ENCODE data around the gene CADM2.
A peak's percentile ranks its signal among the peaks of the same experiment; 100 is the strongest.

The CADM2 gene

DNA sequence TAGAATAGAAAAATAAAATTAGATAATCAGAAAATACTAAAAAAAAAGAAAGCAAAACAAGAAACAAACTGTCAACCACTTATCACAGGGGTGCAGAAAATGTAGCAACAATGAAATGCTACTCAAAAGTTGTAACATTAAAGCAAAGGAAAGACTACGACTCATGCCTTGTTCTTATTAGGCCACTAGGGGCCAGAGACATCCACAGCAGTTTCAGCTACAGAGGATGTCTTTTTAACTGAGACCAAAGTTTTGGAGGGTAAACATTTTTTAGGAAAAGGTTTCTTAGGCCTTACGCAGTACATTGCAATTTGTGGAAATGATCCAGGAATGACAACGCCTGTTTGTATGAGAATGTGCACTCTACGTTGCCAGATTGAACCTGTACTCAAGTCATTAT, 15.4 kb upstream of the CADM2 start:
- ChIA-PET CTCF (interaction anchor here (0.7 kb wide), 1 partner anchor 832 kb away, joined by 3 read pairs; no protein-coding TSS in a partner anchor), POLR2A (no interaction called here)
- no peaks in the 10 kb centered on the region for H3K4me1 ChIP-seq (ENCODE audit: control insufficient read depth, insufficient read depth, low read length)
- H3K4me3 ChIP-seq (ENCODE audit: low read depth, low read length), result no peak overlapping the region
- H3K27ac ChIP-seq (ENCODE audit: extremely low read depth, low read depth, low read length), result no peak overlapping the region
- TF ChIP-seq ZNF639 (tag by site-specific recombination; IDR thresholded peaks at IDR 0.05) (no peak), PRDM1 (tag by site-specific recombination; IDR thresholded peaks at IDR 0.05) (no peak), KLF10 (tag by site-specific recombination; IDR thresholded peaks at IDR 0.05) (no peak), ZNF701 (tag by site-specific recombination; IDR thresholded peaks at IDR 0.05) (no peak), ZNF24 (tag by site-specific recombination; IDR thresholded peaks at IDR 0.05) (no peak), ZNF211 (tag by site-specific recombination; IDR thresholded peaks at IDR 0.05; ENCODE audit: low read depth) (no peak), ZNF843 (tag by site-specific recombination; IDR thresholded peaks at IDR 0.05) (no peak), ZBTB21 (tag by site-specific recombination; IDR thresholded peaks at IDR 0.05) (no peak), REPIN1 (tag by site-specific recombination; IDR thresholded peaks at IDR 0.05; ENCODE audit: low read depth) (no peak), GLIS1 (tag by site-specific recombination; IDR thresholded peaks at IDR 0.05) (no peak), ZNF184 (tag by site-specific recombination; IDR thresholded peaks at IDR 0.05) (no peak), MYNN (tag by site-specific recombination; IDR thresholded peaks at IDR 0.05; ENCODE audit: borderline replicate concordance) (no peak), ZNF280C (tag by site-specific recombination; IDR thresholded peaks at IDR 0.05) (no peak), ZNF792 (tag by site-specific recombination; IDR thresholded peaks at IDR 0.05) (no peak), ZNF513 (tag by site-specific recombination; IDR thresholded peaks at IDR 0.05) (no peak), ZNF48 (tag by site-specific recombination; IDR thresholded peaks at IDR 0.05) (no peak)
- TF ChIP-seq, protein P1, sequence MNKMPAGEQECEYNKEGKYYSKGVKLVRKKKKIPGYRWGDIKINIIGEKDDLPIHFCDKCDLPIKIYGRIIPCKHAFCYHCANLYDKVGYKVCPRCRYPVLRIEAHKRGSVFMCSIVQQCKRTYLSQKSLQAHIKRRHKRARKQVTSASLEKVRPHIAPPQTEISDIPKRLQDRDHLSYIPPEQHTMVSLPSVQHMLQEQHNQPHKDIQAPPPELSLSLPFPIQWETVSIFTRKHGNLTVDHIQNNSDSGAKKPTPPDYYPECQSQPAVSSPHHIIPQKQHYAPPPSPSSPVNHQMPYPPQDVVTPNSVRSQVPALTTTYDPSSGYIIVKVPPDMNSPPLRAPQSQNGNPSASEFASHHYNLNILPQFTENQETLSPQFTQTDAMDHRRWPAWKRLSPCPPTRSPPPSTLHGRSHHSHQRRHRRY (tag by site-specific recombination; IDR thresholded peaks at IDR 0.05), result no peak
- TF ChIP-seq, protein P2, sequence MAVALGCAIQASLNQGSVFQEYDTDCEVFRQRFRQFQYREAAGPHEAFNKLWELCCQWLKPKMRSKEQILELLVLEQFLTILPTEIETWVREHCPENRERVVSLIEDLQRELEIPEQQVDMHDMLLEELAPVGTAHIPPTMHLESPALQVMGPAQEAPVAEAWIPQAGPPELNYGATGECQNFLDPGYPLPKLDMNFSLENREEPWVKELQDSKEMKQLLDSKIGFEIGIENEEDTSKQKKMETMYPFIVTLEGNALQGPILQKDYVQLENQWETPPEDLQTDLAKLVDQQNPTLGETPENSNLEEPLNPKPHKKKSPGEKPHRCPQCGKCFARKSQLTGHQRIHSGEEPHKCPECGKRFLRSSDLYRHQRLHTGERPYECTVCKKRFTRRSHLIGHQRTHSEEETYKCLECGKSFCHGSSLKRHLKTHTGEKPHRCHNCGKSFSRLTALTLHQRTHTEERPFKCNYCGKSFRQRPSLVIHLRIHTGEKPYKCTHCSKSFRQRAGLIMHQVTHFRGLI (tag by site-specific recombination; IDR thresholded peaks at IDR 0.05), result no peak
- no peaks in the 10 kb centered on the region for H3K36me3 ChIP-seq (ENCODE audit: control insufficient read depth in 2 of 2, insufficient read depth in 1 of 2, low read length in 2 of 2)
- no peaks in the 10 kb centered on the region for H3K9me3 ChIP-seq (ENCODE audit: control insufficient read depth, insufficient read depth, low read depth, low read length)

DNA sequence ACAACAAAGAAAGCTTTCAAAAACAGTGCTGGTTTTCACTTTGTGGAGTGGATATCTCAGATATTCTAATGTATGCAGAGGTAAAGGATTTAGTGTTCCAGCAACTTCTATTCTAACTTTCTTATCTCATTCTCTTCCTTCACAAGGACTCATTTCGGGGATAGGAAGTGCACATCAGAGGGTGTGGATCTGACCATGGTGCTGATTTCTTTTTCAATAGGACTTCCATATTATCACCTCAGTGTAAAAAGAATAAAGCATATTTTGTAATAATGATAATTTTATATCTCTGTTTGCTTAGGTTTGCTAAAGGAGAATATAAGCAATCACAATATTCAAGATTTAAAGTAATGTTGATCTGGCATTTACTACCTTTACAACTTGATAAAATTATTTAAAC, 12.5 kb upstream of the CADM2 start:
- Histone ChIP-seq H3K9me3 (ENCODE audit: control insufficient read depth, insufficient read depth, low read depth, low read length) (no peaks in the 10 kb centered on the region), H3K4me1 (ENCODE audit: control insufficient read depth, insufficient read depth, low read length) (no peaks in the 10 kb centered on the region), H3K27ac (ENCODE audit: extremely low read depth, low read depth, low read length) (no peak overlapping the region), H3K36me3 (ENCODE audit: control insufficient read depth in 2 of 2, insufficient read depth in 1 of 2, low read length in 2 of 2) (no peaks in the 10 kb centered on the region), H3K4me3 (ENCODE audit: low read depth, low read length) (no peak overlapping the region)
- TF ChIP-seq ZNF37A (tag by site-specific recombination; IDR thresholded peaks at IDR 0.05), result no peak
- TF ChIP-seq ZSCAN30 (tag by site-specific recombination; IDR thresholded peaks at IDR 0.05), result no peak
- TF ChIP-seq ZNF768 (tag by site-specific recombination; IDR thresholded peaks at IDR 0.05), result no peak
- TF ChIP-seq REST (tag by site-specific recombination; IDR thresholded peaks at IDR 0.05), result peak; percentile 63
- ChIA-PET CTCF (no interaction called here), POLR2A (no interaction called here)
